IPS DF 19.7 (cell line): ENCODE results near the gene MIER3.

Experiments used
- DNase-seq: peaks from one replicate; pipeline ENCODE4 v3.0.0-alpha.2; 2013; ENCODE audit warnings: low read depth, low spot score

Gene MIER3

DNA sequence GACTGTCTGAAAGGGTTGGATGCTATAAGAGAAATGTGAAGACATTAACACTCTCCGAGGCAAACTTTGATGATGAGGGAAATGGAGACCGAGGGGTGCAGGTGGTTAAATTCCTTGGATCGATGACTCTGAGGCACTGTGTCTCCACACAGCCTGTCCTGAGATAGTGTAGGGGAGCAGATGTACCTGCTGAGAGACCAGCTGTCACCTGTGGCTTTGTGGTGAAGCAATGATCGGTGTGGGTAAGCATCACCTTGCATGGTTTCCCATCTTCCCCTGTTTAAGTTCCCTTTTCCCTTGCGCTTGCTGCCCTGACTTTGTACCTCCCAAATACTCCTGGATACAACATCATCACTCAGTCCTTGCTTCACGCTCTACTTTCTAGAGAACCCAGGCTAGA, 9.8 kb upstream of the MIER3 start:
- DNase-seq, result no peak

- no peak for DNase-seq
Measured at GRCh38 chr5:56959326-56959725, 7.4 kb upstream of the MIER3 start.

GRCh38 chr5:56958595-56958994, 6.7 kb upstream of the MIER3 start:
- DNase-seq, result no peak

DNA sequence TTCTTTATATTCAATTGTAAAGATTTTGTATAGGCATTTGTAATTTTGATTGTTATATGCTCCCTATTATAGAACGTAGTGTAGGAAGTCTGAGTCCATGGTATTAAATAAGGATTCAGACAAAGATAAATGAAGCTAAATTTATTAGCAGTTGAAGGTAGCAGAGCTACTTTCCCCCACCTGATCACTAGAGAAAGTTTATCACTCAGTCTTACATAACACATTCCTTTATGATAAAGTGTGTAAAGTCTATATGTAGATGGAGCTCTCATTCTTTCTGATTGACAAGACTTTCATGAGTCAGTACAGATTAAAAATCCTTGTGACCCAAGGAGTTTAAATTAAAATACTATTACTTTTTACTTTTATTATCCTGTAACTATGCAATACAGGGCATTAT, 2.3 kb upstream of the MIER3 start:
- DNase-seq, result no peak

- no peak for DNase-seq
Measured at GRCh38 chr5:56951126-56951945, 587 bp downstream of the MIER3 start.

- peak; percentile 25 for DNase-seq
Measured at GRCh38 chr5:56950626-56951125, 1.2 kb downstream of the MIER3 start.

GRCh38 chr5:56947052-56947451, 4.9 kb downstream of the MIER3 start:
- DNase-seq, result no peak

GRCh38 chr5:56941981-56942380, 9.9 kb downstream of the MIER3 start:
- no peak for DNase-seq

DNA sequence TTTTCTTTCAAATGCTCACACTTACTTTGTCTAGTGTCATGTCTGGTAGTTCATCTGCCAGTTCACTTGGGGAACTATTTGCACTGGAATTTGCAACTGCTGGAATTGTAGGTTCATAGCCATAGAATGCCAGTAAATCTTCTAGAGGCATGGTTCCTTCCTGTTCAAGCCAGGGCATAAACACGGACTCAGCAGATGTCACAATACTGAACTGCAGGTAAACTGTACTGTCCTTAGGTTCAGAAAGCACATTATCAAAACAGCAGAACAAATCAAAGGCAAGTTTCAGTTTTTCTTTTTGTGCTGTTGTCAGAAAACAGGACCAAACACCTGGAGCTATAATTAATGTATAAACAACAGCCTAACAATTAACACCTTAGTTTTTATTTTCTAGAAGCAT, 13.1 kb downstream of the MIER3 start:
- DNase-seq, result no peak

DNA sequence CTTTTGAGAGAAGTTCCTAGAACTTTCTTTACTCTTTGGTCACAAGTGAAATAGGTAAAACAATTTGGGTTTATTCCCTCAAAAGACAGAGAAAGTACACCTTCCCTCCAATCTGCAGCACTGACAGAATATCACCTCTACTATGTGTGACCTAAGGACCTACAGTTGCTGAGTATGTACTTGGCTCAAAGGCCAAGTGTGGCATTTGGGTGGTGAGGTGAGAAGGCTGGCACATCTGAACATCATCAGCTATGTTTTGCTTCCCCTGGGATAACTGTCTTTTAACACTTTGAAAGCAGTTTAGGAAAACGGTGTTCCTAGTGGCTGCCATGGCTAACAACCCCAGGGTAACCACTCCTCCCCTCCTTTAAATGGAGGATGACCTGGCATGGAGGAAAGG, 17.6 kb downstream of the MIER3 start:
- no peak for DNase-seq

DNA sequence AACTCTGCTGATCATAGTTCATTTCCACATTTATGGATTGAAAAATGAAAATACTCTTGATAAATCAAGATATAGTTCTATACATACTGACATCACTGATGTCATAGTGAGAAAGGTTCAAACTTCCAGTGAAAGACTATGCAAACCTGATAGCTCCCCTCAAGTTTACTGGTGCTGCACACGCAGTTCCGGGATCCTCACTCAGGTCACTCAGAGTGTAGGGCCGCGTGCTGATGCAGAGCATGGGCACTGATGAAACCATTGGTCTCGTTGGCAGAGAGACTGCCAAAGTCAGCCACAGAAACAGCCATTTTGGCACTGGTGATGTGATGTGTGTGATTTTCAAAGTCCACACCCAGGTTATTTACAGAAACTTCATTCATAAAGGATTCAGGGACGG, 29.0 kb downstream of the MIER3 start:
- no peak for DNase-seq

DNA sequence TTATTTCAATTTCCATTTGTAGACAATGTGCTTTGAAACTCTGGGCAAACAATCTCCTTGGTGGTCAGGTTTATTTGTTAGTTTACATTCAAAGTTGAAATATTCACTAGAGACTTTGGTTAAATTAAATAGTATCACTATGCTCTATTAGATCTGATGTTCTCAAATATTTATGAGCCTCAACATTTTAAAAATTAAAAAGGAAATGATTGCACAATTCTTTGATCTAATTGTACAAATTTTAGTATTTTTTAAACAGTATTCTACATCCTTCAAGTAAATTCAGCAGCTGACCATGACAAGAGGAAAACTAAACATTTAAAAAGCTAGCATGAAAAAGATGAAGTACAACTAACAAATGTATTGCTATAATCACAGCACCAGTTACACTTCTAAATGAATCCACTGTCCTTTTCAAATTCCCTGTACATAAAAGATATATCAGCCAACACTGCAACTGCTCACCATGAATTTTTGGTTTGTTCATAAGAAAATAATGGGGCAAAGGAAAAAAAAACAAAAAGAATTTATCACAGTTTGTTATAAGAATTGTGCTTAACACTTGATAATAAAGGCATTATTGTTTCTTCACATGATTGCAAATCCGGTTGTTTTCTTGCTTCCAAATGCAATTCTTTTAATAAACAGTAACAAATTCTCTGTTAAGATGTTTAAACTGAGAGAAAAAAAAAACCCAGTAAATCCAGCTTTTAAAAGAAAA, 31.8 kb downstream of the MIER3 start:
- no peak for DNase-seq

DNA sequence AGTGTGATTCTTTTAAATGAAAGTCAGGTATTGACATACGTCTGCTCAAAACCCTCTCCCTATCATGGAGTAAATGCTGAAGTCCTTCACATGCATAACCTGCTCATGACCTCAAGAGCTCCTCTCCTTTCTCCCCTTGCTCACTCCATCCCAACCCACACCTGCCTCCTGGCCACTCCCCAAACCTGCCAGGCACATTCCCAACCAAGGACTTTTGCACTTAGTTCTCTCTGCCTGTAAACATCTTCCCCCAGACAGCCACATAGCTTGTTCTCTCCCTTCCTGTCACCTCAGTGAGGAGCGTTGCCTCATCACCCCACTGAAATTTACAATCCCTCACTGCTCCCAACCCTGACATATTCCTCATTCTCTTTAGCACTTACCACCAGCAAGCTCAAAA, 33.9 kb downstream of the MIER3 start:
- no peak for DNase-seq

DNA sequence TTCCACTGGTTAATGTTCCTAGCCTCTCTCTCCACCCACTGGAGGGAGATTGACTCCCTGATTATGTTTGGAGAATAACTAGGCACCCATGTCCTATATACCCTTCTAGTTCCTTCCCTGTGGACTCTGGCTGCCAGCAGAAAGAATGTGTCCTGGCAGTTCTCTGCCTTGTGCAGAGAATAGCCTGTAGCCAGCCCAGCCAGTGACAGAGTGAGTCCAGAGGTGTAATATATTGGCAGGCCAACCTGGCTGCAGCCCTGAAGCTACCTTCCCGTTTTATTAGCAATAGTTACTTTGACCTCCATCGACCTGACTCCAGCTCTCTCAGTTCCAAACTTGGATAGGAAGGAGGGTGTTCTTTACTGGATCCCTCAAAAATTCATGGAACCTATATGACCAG, 34.4 kb downstream of the MIER3 start:
- no peak for DNase-seq

GRCh38 chr5:56914678-56915077, 37.2 kb downstream of the MIER3 start:
- DNase-seq, result no peak

- no peak for DNase-seq
Measured at GRCh38 chr5:56913766-56914165, 38.2 kb downstream of the MIER3 start.

GRCh38 chr5:56910210-56910965, 41.5 kb downstream of the MIER3 start:
- no peak for DNase-seq

- DNase-seq, result peak; percentile 75
Measured at GRCh38 chr5:56909294-56910209, 42.4 kb downstream of the MIER3 start, which contains the start of gene SETD9. Gene SETD9 (plus strand): TSS chr5:56909596. CDS start chr5:56909646, 50 bp downstream.

DNA sequence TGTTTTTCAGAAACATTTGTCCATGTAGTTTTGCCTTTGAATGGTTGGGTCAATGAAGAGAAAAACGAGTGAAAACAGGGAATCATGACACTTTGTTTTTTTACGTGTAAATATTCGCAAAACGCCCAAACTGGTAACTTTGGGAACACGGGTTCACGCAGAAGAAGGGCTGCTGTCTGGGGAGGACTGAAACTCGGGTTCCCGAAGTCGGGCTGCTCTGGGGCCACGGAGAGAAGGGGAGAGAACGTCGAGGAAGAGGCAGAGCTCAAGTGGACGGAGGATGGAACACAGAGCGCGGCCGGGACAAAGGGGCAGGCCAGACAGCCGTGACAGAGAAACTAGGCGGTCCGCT, 43.0 kb downstream of the MIER3 start:
- DNase-seq, result no peak

DNA sequence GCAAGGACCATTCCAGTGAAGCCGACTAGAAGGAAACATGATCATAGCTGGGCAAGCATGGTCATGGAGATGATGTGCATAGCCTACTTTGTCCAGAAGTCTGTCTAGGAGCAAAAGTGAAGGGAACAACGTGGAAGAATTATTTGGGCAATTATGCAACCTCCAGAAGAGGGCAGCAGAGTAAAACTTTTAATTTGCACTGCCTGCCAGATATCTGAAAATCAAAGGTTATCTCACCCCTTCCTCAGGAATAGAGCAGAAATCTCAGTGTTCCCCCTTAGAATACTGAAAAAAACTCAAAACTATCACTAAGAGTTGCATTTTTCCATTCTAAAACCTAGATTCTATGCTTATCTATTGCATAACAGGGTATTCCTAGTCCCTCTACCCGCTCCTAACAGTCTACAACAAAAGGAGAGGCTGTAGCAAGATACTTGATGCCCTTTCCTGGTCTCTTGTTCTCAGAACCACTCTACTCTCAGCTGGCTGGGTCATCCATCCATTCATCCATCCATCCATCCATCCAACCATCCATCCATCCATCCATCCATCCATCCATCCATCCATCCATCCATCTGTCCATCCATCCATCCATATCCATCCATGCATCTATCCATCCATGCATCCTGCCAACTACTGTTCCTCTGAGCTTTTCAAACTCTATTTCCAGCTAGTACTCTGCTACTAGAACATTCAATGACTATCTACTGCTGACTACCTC, 50.9 kb downstream of the MIER3 start:
- no peak for DNase-seq

DNA sequence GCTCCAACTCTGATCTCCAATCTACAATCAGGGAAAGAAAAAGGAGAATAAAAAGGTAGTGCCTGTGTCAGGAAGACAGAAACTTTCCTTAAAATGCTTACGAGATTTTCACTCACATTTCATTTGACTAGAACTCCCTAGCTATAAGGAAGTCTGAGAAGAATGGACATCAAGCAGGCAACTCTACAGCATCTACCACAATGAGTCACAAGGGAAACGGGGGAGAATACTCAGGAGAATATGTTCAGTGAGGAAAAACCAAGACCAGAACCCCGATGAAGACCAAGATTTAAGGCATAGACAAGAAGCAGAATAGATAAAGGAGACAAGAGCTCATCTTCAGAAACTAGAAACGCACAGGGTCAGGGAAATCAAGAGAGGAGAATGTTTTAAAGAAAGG, 51.5 kb downstream of the MIER3 start:
- DNase-seq, result no peak
